ENCODE data around the gene RBM20.

Gene RBM20

GRCh38 chr10:110841767-110842267 is 197.7 kb downstream of the RBM20 start:
- DNase-seq, result no peak

- no peak for DNase-seq
Measured at GRCh38 chr10:110842326-110842904, 198.3 kb downstream of the RBM20 start.

GRCh38 chr10:110843031-110843430 is 198.9 kb downstream of the RBM20 start:
- DNase-seq, result no peak

- no peak for DNase-seq
Measured at GRCh38 chr10:110843796-110844616, 199.9 kb downstream of the RBM20 start.

- DNase-seq, result no peak
Measured at GRCh38 chr10:110844617-110844881, 200.4 kb downstream of the RBM20 start.

- no peak for DNase-seq
Measured at GRCh38 chr10:110845192-110845755, 201.1 kb downstream of the RBM20 start.

- DNase-seq, result no peak
Measured at GRCh38 chr10:110845756-110846620, 201.9 kb downstream of the RBM20 start.

GRCh38 chr10:110847374-110847773 is 203.2 kb downstream of the RBM20 start:
- DNase-seq, result no peak

GRCh38 chr10:110848106-110848505 is 204.0 kb downstream of the RBM20 start:
- DNase-seq, result no peak

GRCh38 chr10:110850099-110850498 is 206.0 kb downstream of the RBM20 start:
- no peak for DNase-seq

- DNase-seq, result no peak
Measured at GRCh38 chr10:110851020-110851612, 207.0 kb downstream of the RBM20 start.

- no peak for DNase-seq
Measured at GRCh38 chr10:110852255-110852896, 208.2 kb downstream of the RBM20 start.

GRCh38 chr10:110852947-110853346 is 208.8 kb downstream of the RBM20 start:
- DNase-seq, result no peak

GRCh38 chr10:110853921-110854605 is 209.9 kb downstream of the RBM20 start:
- DNase-seq, result no peak

- peak; percentile 16 for DNase-seq
Measured at GRCh38 chr10:110857265-110858171, 213.4 kb downstream of the RBM20 start.

GRCh38 chr10:110858297-110858934 is 214.3 kb downstream of the RBM20 start:
- no peak for DNase-seq

GRCh38 chr10:110859206-110859972 is 215.3 kb downstream of the RBM20 start:
- DNase-seq, result no peak

- no peak for DNase-seq
Measured at GRCh38 chr10:110859973-110860376, 215.8 kb downstream of the RBM20 start.

- DNase-seq, result no peak
Measured at GRCh38 chr10:110860576-110861241, 216.6 kb downstream of the RBM20 start.
